Liver (tissue), 9 donors: ENCODE data around the gene GOT2. TPM values are rescaled to one million over a fixed set of nuclear protein-coding genes. Genes with fewer than 3 reads are reported as not detected.

Experiments used
- DNase-seq: peaks from one replicate; pipeline ENCODE4 v3.0.0-alpha.2; 2017; ENCODE audit warnings: low spot score
- H3K27ac ChIP-seq, 2 donors: one replicate each; pipeline ENCODE4 v1.7.0; 2013; ENCODE audit warnings: inconsistent platforms in 2 of 2, low read length in 2 of 2, control low read depth in 1 of 2, low read depth in 1 of 2, mild to moderate bottlenecking in 1 of 2
- H3K27me3 ChIP-seq, 4 donors: one replicate each; pipeline versions ENCODE4 v1.6.1 to v1.7.0; 2013; ENCODE audit warnings: low read length in 3 of 4, inconsistent platforms in 1 of 4, mild to moderate bottlenecking in 1 of 4, moderate library complexity in 1 of 4; ENCODE audit not compliant: control insufficient read depth in 4 of 4, insufficient read depth in 4 of 4
- H3K36me3 ChIP-seq, 4 donors: one replicate each; pipeline versions ENCODE4 v1.6.1 to v1.7.0; 2013; ENCODE audit warnings: low read length in 3 of 4, mild to moderate bottlenecking in 3 of 4, low read depth in 1 of 4, moderate library complexity in 1 of 4; ENCODE audit not compliant: control insufficient read depth in 4 of 4, insufficient read depth in 3 of 4
- H3K4me1 ChIP-seq, 4 donors: one replicate each; pipeline versions ENCODE4 v1.6.1 to v1.7.0; 2013; ENCODE audit warnings: low read length in 3 of 4, mild to moderate bottlenecking in 3 of 4, moderate library complexity in 1 of 4; ENCODE audit not compliant: control insufficient read depth in 4 of 4, insufficient read depth in 4 of 4
- H3K4me3 ChIP-seq, 3 donors: one replicate each; pipeline versions ENCODE4 v1.6.1 to v1.7.0; 2013; ENCODE audit warnings: low read length in 3 of 3, control low read depth in 1 of 3, low read depth in 1 of 3, mild to moderate bottlenecking in 1 of 3
- H3K9ac ChIP-seq, 2 donors: one replicate each; pipeline ENCODE4 v1.7.0; 2013; ENCODE audit warnings: low read length in 2 of 2, mild to moderate bottlenecking in 2 of 2, moderate library complexity in 2 of 2, control low read depth in 1 of 2, low read depth in 1 of 2
- H3K9me3 ChIP-seq, 4 donors: one replicate each; pipeline versions ENCODE4 v1.6.1 to v1.7.0; 2013; ENCODE audit warnings: low read length in 3 of 4; ENCODE audit not compliant: control insufficient read depth in 4 of 4
- CTCF ChIP-seq: fragments of 150-350 bp; IDR thresholded peaks from 2 replicates; pipeline ENCODE4 v1.5.1; 2017; ENCODE audit warnings: improper control_type of control experiment, low read depth, low read length; ENCODE audit not compliant: missing input control
- FOXA1 ChIP-seq: IDR thresholded peaks from 2 replicates; pipeline ENCODE4 v1.6.1; 2016; ENCODE audit warnings: antibody characterized with exemption
- HNF4A ChIP-seq, 2 donors: conservative IDR thresholded peaks; 2 replicates each; pipeline ENCODE4 v1.6.1; 2016; ENCODE audit warnings: antibody characterized with exemption in 2 of 2, mild to moderate bottlenecking in 2 of 2
- HNF4G ChIP-seq: IDR thresholded peaks from 2 replicates; pipeline ENCODE4 v1.6.1; 2016; ENCODE audit warnings: antibody characterized with exemption
- JUND ChIP-seq, 2 donors: IDR thresholded peaks; 2 replicates each; pipeline ENCODE4 v1.6.1; 2016; ENCODE audit warnings: antibody characterized with exemption in 2 of 2
- NR2F2 ChIP-seq: IDR thresholded peaks from 2 replicates; pipeline ENCODE4 v1.6.1; 2016; ENCODE audit warnings: antibody characterized with exemption
- REST ChIP-seq: IDR thresholded peaks from 2 replicates; pipeline ENCODE4 v1.6.1; 2016; ENCODE audit warnings: antibody characterized with exemption, mild to moderate bottlenecking
- RXRA ChIP-seq, 2 donors: IDR thresholded peaks; 2 replicates each; pipeline ENCODE4 v1.6.1; 2017 to 2018; ENCODE audit warnings: antibody characterized with exemption in 2 of 2, mild to moderate bottlenecking in 1 of 2
- SP1 ChIP-seq: IDR thresholded peaks from 2 replicates; pipeline ENCODE4 v1.6.1; 2018; ENCODE audit warnings: antibody characterized with exemption, mild to moderate bottlenecking
- TAF1 ChIP-seq: conservative IDR thresholded peaks from 2 replicates; pipeline ENCODE4 v1.6.1; 2016; ENCODE audit warnings: antibody characterized with exemption, mild to moderate bottlenecking
- YY1 ChIP-seq: IDR thresholded peaks from 2 replicates; pipeline ENCODE4 v1.6.1; 2016; ENCODE audit warnings: antibody characterized with exemption, mild to moderate bottlenecking
- ZBTB33 ChIP-seq: IDR thresholded peaks from 2 replicates; pipeline ENCODE4 v1.6.1; 2016; ENCODE audit warnings: antibody characterized with exemption
- WGBS: extraction: QIAGEN DNeasy Blood & Tissue Kit; methylation state at CpG from one replicate; pipeline ENCODE4 v1.1.7; 2013; 5-methylcytosine and 5-hydroxymethylcytosine counted together
- polyA plus RNA-seq, 2 donors: library from polyadenylated mRNA; stranded (reverse) in 1 of 2; unstranded in 1 of 2; fragments of 200-250 nt in 1 of 2; fragments of >200 nt in 1 of 2; fragmentation: Nextera tagmentation in 1 of 2; extraction: Ambion mirVana in 1 of 2; gene quantifications; one replicate each; pipeline versions ENCODE4 v1.2.1 to v1.2.3, GENCODE V29; 2013 to 2015
- total RNA-seq, 2 donors: library from RNA; depleted of rRNA; stranded (reverse); fragments of >200 nt; gene quantifications; one replicate each; pipeline ENCODE4 v1.2.3, GENCODE V29; 2014
- TF ChIP-seq, protein P1 (sequence below): IDR thresholded peaks from 2 replicates; pipeline ENCODE4 v1.6.1; 2016; ENCODE audit warnings: antibody characterized with exemption
- donor health status: healthy.
- donor health status: healthy.
- donor health status: healthy.
- donor health status: healthy.
- donor health status: healthy.

GOT2 gene
- total and polyA plus RNA-seq, 4 donors = 80.2 to 216 (median 136) TPM

GRCh38 chr16:58670177-58670576, 63.9 kb downstream of the GOT2 start:
- no peak overlapping the region for H3K9ac ChIP-seq
- H3K27ac ChIP-seq = no peak overlapping the region
- H3K4me3 ChIP-seq = no peak overlapping the region
- DNase-seq = no peak
- H3K36me3 ChIP-seq = peaks cover 4 to 30% (median 6%) of the 10 kb centered on the region in 4 donors
- H3K27me3 ChIP-seq = no peaks in the 10 kb centered on the region
- no peaks in the 10 kb centered on the region for H3K4me1 ChIP-seq
- TF ChIP-seq, protein P1, sequence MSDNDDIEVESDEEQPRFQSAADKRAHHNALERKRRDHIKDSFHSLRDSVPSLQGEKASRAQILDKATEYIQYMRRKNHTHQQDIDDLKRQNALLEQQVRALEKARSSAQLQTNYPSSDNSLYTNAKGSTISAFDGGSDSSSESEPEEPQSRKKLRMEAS = no peak
- TF ChIP-seq FOXA1 = no peak
- no peak for TF ChIP-seq JUND (IDR thresholded peaks at IDR 0.05)
- no peak for TF ChIP-seq CTCF
- no peak for TF ChIP-seq YY1
- no peak for TF ChIP-seq ZBTB33
- no peak for TF ChIP-seq SP1
- no peak for TF ChIP-seq HNF4A (conservative IDR thresholded peaks at IDR 0.05)
- TF ChIP-seq HNF4G = no peak
- TF ChIP-seq TAF1 = no peak
- H3K9me3 ChIP-seq = no peaks in the 10 kb centered on the region

- no peaks in the 10 kb centered on the region for H3K4me1 ChIP-seq
- DNase-seq = no peak
- no peak for TF ChIP-seq RXRA (IDR thresholded peaks at IDR 0.05)
- TF ChIP-seq TAF1 = no peak
- TF ChIP-seq NR2F2 = no peak
- no peak for TF ChIP-seq HNF4G
- no peak for TF ChIP-seq REST
- TF ChIP-seq FOXA1 = no peak
- no peak overlapping the region for H3K27ac ChIP-seq
- 85% methylated on average over 8 of the region's 8 CpGs for WGBS
- peaks cover 4 to 18% (median 5%) of the 10 kb centered on the region in 4 donors for H3K36me3 ChIP-seq
- H3K9ac ChIP-seq = no peak overlapping the region
- H3K9me3 ChIP-seq = no peaks in the 10 kb centered on the region
- no peak overlapping the region for H3K4me3 ChIP-seq
- H3K27me3 ChIP-seq = no peaks in the 10 kb centered on the region
Observed at GRCh38 chr16:58665200-58665599, 68.9 kb downstream of the GOT2 start.
